ENCODE results near the gene RHCE. TPM values are rescaled to one million over a fixed set of nuclear protein-coding genes. Genes with fewer than 3 reads are reported as not detected.

Gene RHCE
- total and polyA plus RNA-seq, 11 donors: 0.24 to 2.0 (median 0.69) TPM; not detected in 1

GRCh38 chr1:25342846-25343245, 77.8 kb downstream of the RHCE start:
- Histone ChIP-seq H3K36me3 (peaks cover 0 to 59% (median 51%) of the 10 kb centered on the region in 9 donors), H3K4me3 (no peak overlapping the region), H3K4me1 (peaks cover 0 to 38% (median 25%) of the 10 kb centered on the region in 12 donors), H3K27me3 (no peaks in the 10 kb centered on the region), H3K27ac (no peak overlapping the region), H3K9me3 (no peaks in the 10 kb centered on the region)
- no peak for ATAC-seq
- TF ChIP-seq POLR2A (IDR thresholded peaks at IDR 0.05): no peak
- no peak for TF ChIP-seq CTCF (IDR thresholded peaks at IDR 0.05)
- intact Hi-C loops (cut with DNase I): loop anchor here in 2 of 10 donors (5.0 to 10.0 kb wide), 2 partner anchors 91 to 678 kb away; no protein-coding TSS in a partner anchor
- no peak for DNase-seq
- 90 to 96% (median 93%) methylated on average over 1 of the region's 1 CpG for WGBS, 4 donors

GRCh38 chr1:25341746-25342145, 78.9 kb downstream of the RHCE start:
- Histone ChIP-seq H3K36me3 (peaks cover 0 to 49% (median 40%) of the 10 kb centered on the region in 9 donors), H3K9me3 (no peaks in the 10 kb centered on the region), H3K27ac (no peak overlapping the region), H3K27me3 (no peaks in the 10 kb centered on the region), H3K4me3 (no peak overlapping the region), H3K4me1 (peaks cover 0 to 38% (median 23%) of the 10 kb centered on the region in 12 donors)
- ATAC-seq (no peak), DNase-seq (no peak)
- WGBS, 4 donors: 78 to 89% (median 85%) methylated on average over 6 of the region's 6 CpGs
- TF ChIP-seq POLR2A (IDR thresholded peaks at IDR 0.05): no peak
- no peak for TF ChIP-seq CTCF (IDR thresholded peaks at IDR 0.05)
- intact Hi-C loops (cut with DNase I): loop anchor here in 2 of 10 donors (5.0 to 10.0 kb wide), 2 partner anchors 89 to 677 kb away; no protein-coding TSS in a partner anchor

GRCh38 chr1:25338986-25339385, 81.6 kb downstream of the RHCE start:
- intact Hi-C loops (cut with DNase I): loop anchor here in 2 of 10 donors (2.0 to 10.0 kb wide), 3 partner anchors 92 to 96 kb away; partner anchors contain the start of genes RSRP1 (in 2 of the 2) and MACO1 (in 1 of the 2)
- Histone ChIP-seq H3K4me3 (peak overlapping the region; percentile 59 to 99 (median 93)), H3K36me3 (peaks cover 0 to 22% (median 13%) of the 10 kb centered on the region in 9 donors), H3K27me3 (no peaks in the 10 kb centered on the region), H3K27ac (peak overlapping the region; percentile 42 to 99 (median 97)), H3K4me1 (peaks cover 0 to 36% (median 24%) of the 10 kb centered on the region in 12 donors), H3K9me3 (no peaks in the 10 kb centered on the region)
- ATAC-seq: no peak
- no peak for DNase-seq
- TF ChIP-seq CTCF (IDR thresholded peaks at IDR 0.05): no peak
- no peak for TF ChIP-seq POLR2A (IDR thresholded peaks at IDR 0.05)
- WGBS, 4 donors: 0 to 1% (median 0%) methylated on average over 6 of the region's 6 CpGs

GRCh38 chr1:25338188-25338981, 82.2 kb downstream of the RHCE start, which contains the start of gene TMEM50A:
Gene TMEM50A (plus strand): TSS chr1:25338334. CDS start chr1:25340487, 2,153 bp downstream.
- Histone ChIP-seq H3K9me3 (no peaks in the 10 kb centered on the region), H3K4me1 (peaks cover 0 to 35% (median 24%) of the 10 kb centered on the region in 12 donors), H3K27ac (peak within 1 kb of the TSS; percentile 93 to 99 (median 97)), H3K4me3 (peak within 1 kb of the TSS; percentile 59 to 99 (median 93)), H3K36me3 (peaks cover 0 to 17% (median 7%) of the 10 kb centered on the region in 9 donors), H3K27me3 (no peaks in the 10 kb centered on the region)
- intact Hi-C loops (cut with DNase I): loop anchor here in 2 of 10 donors (2.0 to 10.0 kb wide), 3 partner anchors 91 to 96 kb away; partner anchors contain the start of genes RSRP1 (in 2 of the 2) and MACO1 (in 1 of the 2)
- TF ChIP-seq CTCF (IDR thresholded peaks at IDR 0.05): peak in 1 of 12 donors; percentile 5
- peak in 1 of 2 donors; percentile 88 for TF ChIP-seq POLR2A (IDR thresholded peaks at IDR 0.05)
- ATAC-seq (peak; percentile 96 to 98 (median 98)), DNase-seq (peak; percentile 91 to 96 (median 92))
- 0 to 1% (median 0%) methylated on average over 10 to 69 of the region's 75 CpGs for WGBS, 4 donors

All from heart left ventricle (tissue), 16 donors.